PFSK-1 (cell line): ENCODE data around the gene UGDH.

Experiments used
- FOXP2 ChIP-seq: optimal IDR thresholded peaks from 2 replicates; pipeline ENCODE3; 2011; ENCODE audit warnings: borderline replicate concordance, control low read depth, inconsistent platforms; ENCODE audit not compliant: insufficient read depth; ENCODE audit errors: extremely low read length, extremely low read depth
- POLR2AphosphoS5 ChIP-seq: IDR thresholded peaks from 2 replicates; pipeline ENCODE4 v1.6.1; 2012; ENCODE audit warnings: low read depth, mild to moderate bottlenecking, control low read depth, low read length, moderate library complexity
- REST ChIP-seq, 2 experiments: IDR thresholded peaks; 2 replicates each; pipeline versions ENCODE4 v1.6.1 to v1.8.0; 2011 to 2012; ENCODE audit warnings: low read depth in 2 of 2, low read length in 2 of 2, control low read depth in 1 of 2, inconsistent platforms in 1 of 2, mild to moderate bottlenecking in 1 of 2, moderate library complexity in 1 of 2; ENCODE audit not compliant: insufficient read depth in 1 of 2
- SIN3A ChIP-seq: IDR thresholded peaks from 2 replicates; pipeline ENCODE4 v1.6.1; 2012; ENCODE audit warnings: mild to moderate bottlenecking, low read length, moderate library complexity, borderline replicate concordance; ENCODE audit not compliant: insufficient read depth
- TAF1 ChIP-seq: IDR thresholded peaks from 2 replicates; pipeline ENCODE4 v1.6.1; 2012; ENCODE audit warnings: low read length, control low read depth, borderline replicate concordance; ENCODE audit not compliant: insufficient read depth

Gene UGDH

GRCh38 chr4:39524161-39524957 lies 2.9 kb downstream of the UGDH start:
- TF ChIP-seq SIN3A = no peak
- no peak for TF ChIP-seq FOXP2
- no peak for TF ChIP-seq TAF1
- TF ChIP-seq POLR2AphosphoS5 = no peak
- TF ChIP-seq REST (IDR thresholded peaks at IDR 0.05; ENCODE audit: insufficient read depth in 1 of 2, low read depth in 2 of 2, low read length in 2 of 2) = no peak

- no peak for TF ChIP-seq FOXP2
- no peak for TF ChIP-seq TAF1
- TF ChIP-seq REST (IDR thresholded peaks at IDR 0.05; ENCODE audit: insufficient read depth in 1 of 2, low read depth in 2 of 2, low read length in 2 of 2) = no peak
- TF ChIP-seq SIN3A = no peak
- TF ChIP-seq POLR2AphosphoS5 = no peak
These were observed 5.2 kb downstream of the UGDH start for GRCh38 chr4:39522068-39522467.

GRCh38 chr4:39521253-39521919 lies 5.9 kb downstream of the UGDH start:
- no peak for TF ChIP-seq SIN3A
- no peak for TF ChIP-seq TAF1
- TF ChIP-seq FOXP2 = no peak
- no peak for TF ChIP-seq POLR2AphosphoS5

GRCh38 chr4:39518484-39518883 lies 8.8 kb downstream of the UGDH start:
- TF ChIP-seq SIN3A = no peak

- TF ChIP-seq POLR2AphosphoS5 (no peak), TAF1 (no peak), SIN3A (no peak), REST (IDR thresholded peaks at IDR 0.05; ENCODE audit: insufficient read depth in 1 of 2, low read depth in 2 of 2, low read length in 2 of 2) (no peak), FOXP2 (no peak)
These were observed 10.8 kb downstream of the UGDH start for GRCh38 chr4:39516407-39516966.

- TF ChIP-seq TAF1 (no peak), REST (IDR thresholded peaks at IDR 0.05; ENCODE audit: insufficient read depth in 1 of 2, low read depth in 2 of 2, low read length in 2 of 2) (no peak)
These were observed 12.3 kb downstream of the UGDH start for GRCh38 chr4:39514888-39515401.
